MM.1S (cell line): ENCODE measurements around the gene DOCK4.

Experiments used
- DNase-seq: peaks from one replicate; pipeline ENCODE4 v3.0.0-alpha.2; 2015
- H2AFZ ChIP-seq: fragments of 300-600 bp; sonication (generic); 2 replicates; pipeline ENCODE4 v1.6.0; 2016; ENCODE audit warnings: antibody characterized with exemption, low read length
- H3F3A ChIP-seq: fragments of 300-600 bp; sonication (generic); 2 replicates; pipeline ENCODE4 v1.6.1; 2016; ENCODE audit warnings: mild to moderate bottlenecking, antibody characterized with exemption, low read length, moderate library complexity, mixed read lengths; ENCODE audit not compliant: insufficient read depth
- H3K27ac ChIP-seq: fragments of 300-600 bp; sonication (generic); 2 replicates; pipeline ENCODE4 v1.5.1; 2016; ENCODE audit warnings: mild to moderate bottlenecking, low read length
- H3K27me3 ChIP-seq: fragments of 300-600 bp; sonication (generic); replicated peaks from 2 replicates; pipeline ENCODE4 v1.6.0; 2016; ENCODE audit warnings: low read length; ENCODE audit not compliant: insufficient read depth
- H3K36me3 ChIP-seq: fragments of 300-600 bp; sonication (generic); replicated peaks from 2 replicates; pipeline ENCODE4 v1.6.1; 2016; ENCODE audit warnings: mild to moderate bottlenecking, low read length, mixed read lengths; ENCODE audit not compliant: insufficient read depth
- H3K4me1 ChIP-seq: fragments of 300-600 bp; sonication (generic); 2 replicates; pipeline ENCODE4 v1.6.1; 2016; ENCODE audit warnings: low read length, mixed read lengths
- H3K4me2 ChIP-seq: fragments of 300-600 bp; sonication (generic); 2 replicates; pipeline ENCODE4 v1.6.0; 2016; ENCODE audit warnings: low read depth, low read length
- H3K4me3 ChIP-seq: fragments of 300-600 bp; sonication (generic); 2 replicates; pipeline ENCODE4 v1.5.1; 2016; ENCODE audit warnings: low read length, mixed read lengths
- H3K79me2 ChIP-seq: fragments of 300-600 bp; sonication (generic); 2 replicates; pipeline ENCODE4 v1.6.1; 2016; ENCODE audit warnings: mixed run types, low read length, mixed read lengths
- H3K9ac ChIP-seq: fragments of 300-600 bp; sonication (generic); 2 replicates; pipeline ENCODE4 v1.6.1; 2016; ENCODE audit warnings: low read length, mixed read lengths
- H3K9me2 ChIP-seq: fragments of 300-600 bp; sonication (generic); replicated peaks from 2 replicates; pipeline ENCODE4 v1.6.1; 2016; ENCODE audit warnings: mild to moderate bottlenecking, low read length, mixed read lengths; ENCODE audit not compliant: insufficient read depth
- H3K9me3 ChIP-seq: fragments of 300-600 bp; sonication (generic); replicated peaks from 2 replicates; pipeline ENCODE4 v1.6.1; 2016; ENCODE audit warnings: mild to moderate bottlenecking, low read length, mixed read lengths; ENCODE audit not compliant: insufficient read depth
- H4K20me1 ChIP-seq: fragments of 300-600 bp; sonication (generic); 2 replicates; pipeline ENCODE4 v1.6.1; 2016; ENCODE audit warnings: mild to moderate bottlenecking, low read length, moderate library complexity, mixed read lengths; ENCODE audit not compliant: insufficient read depth
- CTCF ChIP-seq: fragments of 300-600 bp; sonication (generic); IDR thresholded peaks from 2 replicates; pipeline ENCODE4 v1.5.1; 2016; ENCODE audit warnings: antibody characterized with exemption, low read length, mixed read lengths
- EZH2 ChIP-seq: fragments of 300-600 bp; sonication (generic); optimal IDR thresholded peaks from 2 replicates; pipeline ENCODE3; 2017; ENCODE audit warnings: low read depth, mild to moderate bottlenecking, antibody characterized with exemption, low read length, mixed read lengths
- EZH2phosphoT487 ChIP-seq: fragments of 300-600 bp; sonication (generic); IDR thresholded peaks from 2 replicates; pipeline ENCODE4 v1.6.1; 2018; ENCODE audit warnings: antibody characterized with exemption, low read length

DOCK4 gene

GRCh38 chr7:111760043-111760442 lies 446.2 kb downstream of the DOCK4 start:
- H3K4me2 ChIP-seq = no peak overlapping the region
- H4K20me1 ChIP-seq = no peaks in the 10 kb centered on the region
- TF ChIP-seq CTCF (no peak), EZH2 (no peak), EZH2phosphoT487 (no peak)
- H3K27me3 ChIP-seq = no peaks in the 10 kb centered on the region
- no peak overlapping the region for H2AFZ ChIP-seq
- no peak overlapping the region for H3K9ac ChIP-seq
- peaks cover 1% of the 10 kb centered on the region; the same call in 1 of the 2 replicates for H3F3A ChIP-seq
- H3K4me1 ChIP-seq = peaks cover 13% of the 10 kb centered on the region
- H3K9me2 ChIP-seq = no peaks in the 10 kb centered on the region
- no peaks in the 10 kb centered on the region for H3K9me3 ChIP-seq
- no peak overlapping the region for H3K27ac ChIP-seq
- H3K36me3 ChIP-seq = peaks cover 6% of the 10 kb centered on the region; the same call in 1 of the 2 replicates
- H3K79me2 ChIP-seq = no peaks in the 10 kb centered on the region
- no peak for DNase-seq
- no peak overlapping the region for H3K4me3 ChIP-seq

- Histone ChIP-seq H3K9me2 (no peaks in the 10 kb centered on the region), H4K20me1 (no peaks in the 10 kb centered on the region), H3F3A (no peaks in the 10 kb centered on the region), H3K79me2 (no peaks in the 10 kb centered on the region), H3K9ac (no peak overlapping the region), H3K36me3 (peaks cover 6% of the 10 kb centered on the region; the same call in 1 of the 2 replicates), H3K4me1 (no peaks in the 10 kb centered on the region), H3K27me3 (no peaks in the 10 kb centered on the region), H3K4me3 (no peak overlapping the region), H3K27ac (no peak overlapping the region), H2AFZ (no peak overlapping the region), H3K9me3 (no peaks in the 10 kb centered on the region), H3K4me2 (no peak overlapping the region)
- TF ChIP-seq CTCF (no peak), EZH2phosphoT487 (no peak), EZH2 (no peak)
- DNase-seq = no peak
Measured at GRCh38 chr7:111758332-111758731, 447.9 kb downstream of the DOCK4 start.

GRCh38 chr7:111756687-111757178 lies 449.5 kb downstream of the DOCK4 start:
- H3K36me3 ChIP-seq = peaks cover 6% of the 10 kb centered on the region; the same call in 1 of the 2 replicates
- H3K9me2 ChIP-seq = no peaks in the 10 kb centered on the region
- no peak overlapping the region for H3K27ac ChIP-seq
- H2AFZ ChIP-seq = no peak overlapping the region
- no peaks in the 10 kb centered on the region for H3F3A ChIP-seq
- TF ChIP-seq EZH2 (no peak), CTCF (no peak), EZH2phosphoT487 (no peak)
- no peak overlapping the region for H3K4me2 ChIP-seq
- H3K27me3 ChIP-seq = no peaks in the 10 kb centered on the region
- H3K9me3 ChIP-seq = no peaks in the 10 kb centered on the region
- H3K9ac ChIP-seq = no peak overlapping the region
- no peaks in the 10 kb centered on the region for H4K20me1 ChIP-seq
- no peaks in the 10 kb centered on the region for H3K79me2 ChIP-seq
- DNase-seq = no peak
- H3K4me3 ChIP-seq = no peak overlapping the region
- no peaks in the 10 kb centered on the region for H3K4me1 ChIP-seq
